A549 (cell line): ENCODE results near the gene UNC13A.

Source experiments
- CTCF ChIP-seq: fragments of >200 bp; sonication (Bioruptor Twin); formaldehyde crosslinking; IDR thresholded peaks from 3 replicates; pipeline ENCODE4 v1.5.1; 2016
- SMC3 ChIP-seq: fragments of >200 bp; sonication (Bioruptor Twin); formaldehyde crosslinking; IDR thresholded peaks from 3 replicates; pipeline ENCODE4 v1.6.1; 2018; ENCODE audit warnings: inconsistent platforms
- TF ChIP-seq, protein P1 (sequence below): fragments of 200-600 bp; sonication (generic); IDR thresholded peaks from 2 replicates; pipeline ENCODE4 v1.6.1; 2016; ENCODE audit warnings: antibody characterized with exemption, mild to moderate bottlenecking, moderate library complexity

- TF ChIP-seq, protein P1, sequence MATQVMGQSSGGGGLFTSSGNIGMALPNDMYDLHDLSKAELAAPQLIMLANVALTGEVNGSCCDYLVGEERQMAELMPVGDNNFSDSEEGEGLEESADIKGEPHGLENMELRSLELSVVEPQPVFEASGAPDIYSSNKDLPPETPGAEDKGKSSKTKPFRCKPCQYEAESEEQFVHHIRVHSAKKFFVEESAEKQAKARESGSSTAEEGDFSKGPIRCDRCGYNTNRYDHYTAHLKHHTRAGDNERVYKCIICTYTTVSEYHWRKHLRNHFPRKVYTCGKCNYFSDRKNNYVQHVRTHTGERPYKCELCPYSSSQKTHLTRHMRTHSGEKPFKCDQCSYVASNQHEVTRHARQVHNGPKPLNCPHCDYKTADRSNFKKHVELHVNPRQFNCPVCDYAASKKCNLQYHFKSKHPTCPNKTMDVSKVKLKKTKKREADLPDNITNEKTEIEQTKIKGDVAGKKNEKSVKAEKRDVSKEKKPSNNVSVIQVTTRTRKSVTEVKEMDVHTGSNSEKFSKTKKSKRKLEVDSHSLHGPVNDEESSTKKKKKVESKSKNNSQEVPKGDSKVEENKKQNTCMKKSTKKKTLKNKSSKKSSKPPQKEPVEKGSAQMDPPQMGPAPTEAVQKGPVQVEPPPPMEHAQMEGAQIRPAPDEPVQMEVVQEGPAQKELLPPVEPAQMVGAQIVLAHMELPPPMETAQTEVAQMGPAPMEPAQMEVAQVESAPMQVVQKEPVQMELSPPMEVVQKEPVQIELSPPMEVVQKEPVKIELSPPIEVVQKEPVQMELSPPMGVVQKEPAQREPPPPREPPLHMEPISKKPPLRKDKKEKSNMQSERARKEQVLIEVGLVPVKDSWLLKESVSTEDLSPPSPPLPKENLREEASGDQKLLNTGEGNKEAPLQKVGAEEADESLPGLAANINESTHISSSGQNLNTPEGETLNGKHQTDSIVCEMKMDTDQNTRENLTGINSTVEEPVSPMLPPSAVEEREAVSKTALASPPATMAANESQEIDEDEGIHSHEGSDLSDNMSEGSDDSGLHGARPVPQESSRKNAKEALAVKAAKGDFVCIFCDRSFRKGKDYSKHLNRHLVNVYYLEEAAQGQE = no peak
- TF ChIP-seq SMC3 = no peak
- TF ChIP-seq CTCF = no peak
Measured at GRCh38 chr19:17601683-17602082, 86.5 kb downstream of the UNC13A start.
